Right hindlimb (tissue), 1 donor: ENCODE data around the gene TPPP3.
"Not testable (repeated sequence)": the region's sequence is repeated elsewhere in the genome, so short reads cannot be mapped to it uniquely, and the experiment has no call there.

Source experiments
- DNase-seq: peaks from one replicate; pipeline ENCODE4 v3.0.0-alpha.2; 2018

The TPPP3 gene

DNA sequence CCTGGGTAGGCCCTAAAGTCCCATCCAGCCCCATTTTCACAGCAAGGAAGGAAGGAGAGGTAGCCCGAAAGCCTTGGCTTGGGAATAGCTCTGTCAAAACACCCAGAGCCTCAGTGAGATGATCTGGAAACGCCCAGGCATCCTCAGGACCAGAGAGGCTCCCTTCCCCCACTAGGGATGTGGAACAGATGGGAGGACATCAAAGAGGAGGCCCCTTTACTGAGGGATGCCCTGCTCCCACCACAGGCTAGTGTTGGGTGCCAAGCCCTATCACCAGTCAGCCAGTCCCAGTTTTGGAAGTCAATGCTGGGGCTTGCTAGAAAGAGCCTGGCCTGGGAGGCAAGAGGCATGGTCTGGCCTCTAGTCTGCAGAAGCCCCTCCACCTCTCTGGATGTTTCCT lies 4.7 kb downstream of the TPPP3 start:
- DNase-seq = no peak

DNA sequence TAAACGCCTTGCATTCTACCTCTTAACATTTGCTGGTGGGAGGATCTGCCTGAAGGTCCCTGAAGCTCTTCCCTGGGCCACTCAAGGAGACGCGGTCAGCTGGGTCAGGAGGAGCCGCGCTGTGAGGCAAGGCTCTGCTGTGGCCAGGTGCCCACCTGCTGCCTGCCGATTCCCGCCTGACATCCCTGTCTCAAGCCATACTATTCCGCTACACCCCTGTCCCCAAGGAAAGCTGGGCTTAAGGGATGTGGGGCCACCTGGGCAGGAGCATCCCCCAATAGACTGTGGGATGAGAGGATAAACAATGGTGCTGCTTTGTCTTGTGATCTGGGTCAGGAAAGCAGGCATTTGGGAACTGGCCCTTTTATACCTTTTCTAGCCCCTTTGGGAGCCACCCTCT lies 5.1 kb downstream of the TPPP3 start:
- DNase-seq = no peak

DNA sequence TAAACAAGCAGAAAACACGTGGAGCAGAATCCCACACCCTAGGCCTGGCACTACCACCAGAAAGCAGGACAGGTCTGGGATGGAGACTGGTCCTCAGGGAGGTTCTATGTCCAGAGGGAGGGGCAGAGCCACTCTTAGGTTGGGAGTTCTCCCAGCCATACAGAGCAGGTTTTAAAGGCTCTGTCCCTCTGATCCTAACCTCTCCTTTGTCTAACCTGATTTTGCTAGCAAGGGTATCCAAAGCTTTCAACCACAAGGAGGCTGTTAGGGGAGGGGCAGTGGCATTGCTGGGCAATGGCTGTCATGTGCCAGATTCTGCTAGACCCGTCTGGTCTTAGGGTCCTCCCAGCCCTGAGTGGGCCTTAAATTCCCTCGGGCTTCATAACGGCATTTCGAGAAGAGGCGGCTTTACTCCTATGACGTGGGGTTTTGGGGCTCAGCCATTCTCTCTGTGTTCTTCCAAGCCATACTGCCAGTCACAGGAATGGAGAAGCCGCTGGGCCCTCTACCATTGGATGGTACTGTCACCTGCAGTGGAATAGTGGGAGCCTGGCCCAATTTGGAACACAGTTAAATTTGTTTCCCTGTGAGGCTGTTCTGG lies 5.7 kb downstream of the TPPP3 start:
- DNase-seq = no peak

DNA sequence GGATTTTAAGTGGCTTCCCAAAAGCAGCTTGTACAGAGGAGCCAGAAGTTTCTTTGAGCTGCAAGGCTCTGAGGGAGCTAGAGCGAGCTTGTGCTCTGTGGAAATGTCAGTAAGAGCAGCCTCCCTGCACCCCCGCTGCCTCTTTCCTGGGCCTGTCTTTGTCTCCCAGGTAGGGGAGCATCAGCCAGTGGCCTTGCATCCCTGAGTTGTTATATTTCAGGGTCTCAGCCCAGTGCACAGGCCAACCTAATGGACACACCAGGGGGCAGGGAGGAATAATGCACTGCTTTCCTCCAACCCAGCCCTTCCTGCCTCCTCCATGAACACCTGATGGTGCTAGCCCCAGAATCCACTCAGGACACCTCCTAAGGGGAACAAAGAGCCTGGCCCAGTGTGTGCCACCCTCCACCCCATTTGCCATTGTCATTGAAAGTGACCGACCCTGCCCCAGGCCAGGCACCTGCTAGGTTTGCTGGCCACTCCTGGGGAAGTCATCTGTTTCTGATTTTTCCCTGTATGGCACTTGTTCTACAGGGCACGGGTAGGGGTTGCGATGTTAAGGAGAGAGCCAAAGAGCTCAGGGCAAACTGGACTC lies 6.3 kb downstream of the TPPP3 start:
- no peak for DNase-seq

DNA sequence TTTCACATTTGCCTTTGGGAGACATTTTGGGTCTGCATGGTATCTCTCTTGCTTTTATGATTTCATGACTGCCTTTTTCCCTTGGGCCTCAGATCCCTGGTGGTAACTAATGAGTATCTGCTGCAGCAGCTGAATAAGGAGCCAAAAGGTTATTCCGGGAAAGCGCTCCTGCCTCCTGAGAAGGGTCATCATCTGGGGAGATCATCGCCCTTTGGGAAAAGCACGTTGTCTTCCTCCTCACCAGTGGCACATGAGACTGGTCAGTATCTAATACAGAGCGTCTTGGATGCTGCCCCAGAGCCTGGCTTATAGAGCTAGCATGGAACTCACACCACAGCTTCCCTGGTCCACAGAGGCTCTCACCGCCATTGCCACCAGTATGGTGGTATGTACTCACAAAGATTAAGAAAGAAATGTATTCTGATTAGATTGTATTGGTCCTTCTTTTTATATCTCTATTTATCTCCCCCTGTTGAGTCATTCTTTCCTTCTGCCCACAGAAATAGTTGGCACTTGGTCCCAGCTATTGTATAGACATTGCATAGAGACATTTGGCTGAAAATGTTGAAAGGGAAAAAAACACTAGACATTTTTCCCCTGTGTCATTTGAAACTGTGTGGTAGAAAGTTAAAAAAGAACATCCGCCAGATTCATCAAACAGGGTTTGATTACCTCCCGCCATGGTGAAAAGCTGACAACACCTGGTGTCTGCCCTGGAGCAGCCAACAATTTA lies 8.4 kb downstream of the TPPP3 start:
- no peak for DNase-seq

DNA sequence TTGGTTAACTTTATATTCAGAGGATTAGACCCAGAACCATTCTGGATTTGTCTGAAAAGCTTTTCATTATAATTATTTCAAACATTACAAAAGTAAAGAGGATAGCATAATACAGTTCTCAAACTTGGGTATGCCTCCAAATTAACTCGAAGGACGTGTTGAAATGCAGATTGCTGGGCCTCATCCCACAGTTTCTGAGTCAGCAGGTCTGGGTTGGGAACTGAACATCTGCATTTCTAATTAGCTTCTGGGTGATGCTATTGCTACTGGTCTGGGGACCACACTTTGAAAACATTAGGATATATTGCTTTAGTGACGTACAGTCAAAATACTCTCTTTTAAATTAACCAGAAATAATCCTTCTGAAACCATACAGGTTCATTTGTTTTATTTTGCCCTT lies 10.0 kb downstream of the TPPP3 start:
- DNase-seq = no peak

DNA sequence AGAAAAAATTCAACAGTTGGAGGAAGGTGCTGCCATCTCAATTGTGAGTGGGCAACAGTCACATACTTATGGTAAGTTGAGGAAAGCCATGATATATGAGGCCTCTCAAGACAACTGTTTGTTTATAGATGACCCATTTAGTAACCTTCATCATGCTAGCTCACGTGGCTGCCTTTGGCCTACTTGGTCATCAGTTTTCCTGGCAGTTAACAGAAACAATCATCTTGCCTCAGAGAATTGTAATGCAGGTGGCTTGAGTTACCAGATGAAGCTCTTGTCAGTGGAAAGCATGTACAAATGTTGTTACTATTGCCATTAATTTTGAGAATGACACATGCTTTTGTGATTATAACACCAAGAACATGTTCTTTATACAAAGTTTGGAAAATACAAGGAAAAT lies 14.7 kb downstream of the TPPP3 start:
- DNase-seq = no peak

DNA sequence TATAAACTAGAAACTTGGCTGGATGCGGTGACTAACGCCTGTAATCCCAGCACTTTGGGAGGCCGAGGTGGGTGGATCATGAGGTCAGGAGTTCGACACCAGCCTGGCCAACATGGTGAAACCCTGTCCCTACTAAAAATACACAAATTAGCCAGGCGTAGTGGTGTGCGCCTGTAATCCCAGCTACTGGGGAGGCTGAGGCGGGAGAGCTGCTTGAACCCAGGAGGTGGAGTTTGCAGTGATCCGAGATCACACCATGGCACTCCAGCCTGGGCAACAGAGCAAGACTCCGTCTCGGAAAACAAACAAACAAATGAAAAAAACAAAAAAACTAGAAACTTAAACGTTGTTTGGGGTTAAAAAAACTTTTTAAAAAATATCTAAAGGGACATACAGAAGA lies 17.3 kb downstream of the TPPP3 start:
- DNase-seq = not testable (repeated sequence)

DNA sequence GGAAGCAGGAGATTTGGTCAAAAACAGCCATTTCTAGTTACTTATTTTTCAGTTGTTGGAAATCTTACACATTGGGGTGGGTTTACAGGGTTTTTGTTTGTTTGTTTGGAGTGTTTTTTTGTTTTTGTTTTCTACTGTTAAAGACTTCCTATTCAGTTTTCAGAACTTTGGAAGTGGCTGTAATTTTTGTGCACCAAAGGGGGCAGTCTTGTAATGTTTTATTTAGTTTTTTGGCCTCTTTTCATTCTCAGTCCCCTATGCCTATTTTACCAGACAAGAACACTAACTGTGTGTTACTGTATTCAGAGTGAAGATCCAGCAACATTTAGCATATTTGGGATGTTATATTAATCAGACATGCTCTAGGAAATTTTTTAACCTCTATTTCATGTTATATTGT lies 20.6 kb downstream of the TPPP3 start:
- no peak for DNase-seq

DNA sequence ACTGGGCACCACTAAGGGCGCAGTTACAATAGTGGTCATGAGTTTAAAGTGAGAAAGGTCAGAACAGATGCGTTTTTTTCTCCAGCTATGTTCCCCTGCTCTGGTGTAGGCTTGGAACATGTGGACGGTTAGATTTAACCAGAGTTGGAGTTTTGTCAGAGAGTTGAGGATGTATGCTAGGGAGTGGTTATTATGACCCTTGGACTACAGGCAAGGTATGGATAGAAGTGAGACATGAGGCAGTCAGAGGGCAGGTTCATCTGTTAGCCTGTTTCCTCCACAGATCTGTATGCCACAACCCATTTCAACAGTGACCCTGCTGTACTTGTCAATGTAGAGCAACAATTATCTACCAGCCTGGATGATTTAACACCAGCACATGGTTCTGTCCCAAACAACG lies 22.6 kb downstream of the TPPP3 start:
- DNase-seq = no peak

DNA sequence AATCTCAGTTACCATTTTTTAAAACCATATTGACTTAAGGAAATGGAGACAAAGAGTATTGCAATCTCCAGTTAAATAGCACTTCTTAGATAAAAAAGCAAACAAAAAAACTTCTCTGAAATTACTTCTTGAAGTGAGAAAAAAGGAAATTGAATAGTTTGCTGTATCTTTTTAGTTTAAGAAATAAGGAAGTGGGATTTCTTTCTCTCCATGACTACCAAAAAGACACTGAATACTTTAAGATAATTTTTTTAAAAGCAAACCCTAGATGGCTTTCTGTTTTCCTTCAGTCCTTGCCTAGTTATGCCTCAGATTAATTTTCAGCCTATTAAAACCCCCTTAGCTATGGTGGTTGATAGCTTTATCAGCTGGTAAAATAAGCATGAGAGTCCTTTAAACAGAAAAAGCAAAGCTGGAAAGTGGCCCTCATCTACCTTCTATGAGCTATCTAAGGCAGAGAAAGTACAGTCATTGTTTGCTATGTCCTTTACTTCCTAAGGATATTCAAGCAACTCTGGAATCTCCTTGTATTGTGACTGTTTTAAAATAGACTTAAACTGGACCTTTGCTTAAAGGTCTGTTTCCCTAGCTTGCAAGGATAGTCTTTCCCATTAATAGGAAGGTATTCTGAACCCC lies 28.6 kb downstream of the TPPP3 start:
- DNase-seq = no peak

DNA sequence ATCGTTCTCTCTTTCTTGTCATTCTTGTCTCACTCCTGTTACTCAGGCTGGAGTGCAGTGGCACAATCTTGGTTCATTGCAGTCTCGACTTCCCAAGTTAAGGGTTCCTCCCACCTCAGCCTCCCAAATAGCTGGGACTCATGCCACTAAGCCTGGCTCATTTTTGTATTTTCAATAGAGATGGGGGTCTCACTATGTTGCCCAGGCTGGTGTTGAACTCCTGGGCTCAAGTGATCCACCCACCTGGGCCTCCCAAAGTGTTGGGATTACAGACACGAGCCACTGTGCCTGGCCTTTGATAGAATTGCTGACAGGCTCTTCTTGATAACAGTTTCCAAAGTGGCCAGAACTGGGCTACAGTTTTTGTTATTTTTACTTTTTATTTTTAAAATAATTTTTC lies 32.3 kb downstream of the TPPP3 start:
- no peak for DNase-seq

DNA sequence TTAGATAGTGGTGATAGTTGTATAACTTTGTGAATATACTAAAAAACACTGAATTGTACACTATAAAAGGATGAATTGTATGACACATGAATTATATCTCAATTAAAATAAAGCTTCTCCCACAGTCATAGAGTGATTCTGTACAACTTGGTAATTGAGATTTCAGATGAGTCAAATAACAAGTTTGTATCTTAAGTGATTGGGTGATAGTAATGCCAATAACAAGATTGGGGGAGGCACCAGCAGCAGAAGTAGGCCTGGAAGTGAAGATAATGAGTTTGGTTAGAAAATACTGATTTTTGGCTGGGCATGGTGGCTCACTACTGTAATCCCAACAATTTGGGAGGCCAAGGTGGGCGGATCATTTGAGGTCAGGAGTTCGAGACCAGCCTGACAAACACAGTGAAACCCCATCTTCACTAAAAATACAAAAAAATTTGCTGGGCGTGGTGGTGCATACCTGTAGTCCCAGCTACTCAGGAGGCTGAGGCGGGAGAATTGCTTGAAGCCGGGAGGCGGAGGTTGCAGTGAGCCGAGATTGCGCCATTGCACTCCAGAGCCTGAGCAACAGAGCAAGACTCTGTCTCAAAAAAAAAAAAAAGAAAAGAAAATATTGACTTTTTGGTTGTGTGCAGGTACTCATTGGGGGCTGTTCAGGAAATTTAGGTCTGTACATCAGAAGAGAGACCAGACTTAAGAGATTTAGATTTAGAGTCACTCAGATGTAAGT lies 33.6 kb downstream of the TPPP3 start:
- not testable (repeated sequence) for DNase-seq

DNA sequence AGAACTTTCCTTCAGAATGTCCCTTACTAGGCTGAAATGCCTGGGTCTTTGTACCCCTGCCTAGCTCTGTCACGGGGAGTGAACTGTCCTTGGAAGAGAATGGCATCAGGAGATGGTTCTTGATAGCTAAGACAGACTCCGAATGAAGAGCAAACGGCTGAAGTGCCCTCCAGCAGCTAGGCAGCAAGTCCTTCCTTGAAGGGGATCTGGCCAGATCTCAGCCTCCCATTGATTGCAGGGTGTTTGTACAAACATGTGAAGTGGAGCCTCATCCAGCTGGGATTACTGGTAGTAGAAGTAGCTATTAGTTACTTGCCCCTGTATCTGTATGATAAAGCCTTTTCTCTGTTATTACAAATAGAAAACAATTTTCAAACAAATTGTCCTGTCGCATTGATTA lies 35.7 kb downstream of the TPPP3 start:
- no peak for DNase-seq

DNA sequence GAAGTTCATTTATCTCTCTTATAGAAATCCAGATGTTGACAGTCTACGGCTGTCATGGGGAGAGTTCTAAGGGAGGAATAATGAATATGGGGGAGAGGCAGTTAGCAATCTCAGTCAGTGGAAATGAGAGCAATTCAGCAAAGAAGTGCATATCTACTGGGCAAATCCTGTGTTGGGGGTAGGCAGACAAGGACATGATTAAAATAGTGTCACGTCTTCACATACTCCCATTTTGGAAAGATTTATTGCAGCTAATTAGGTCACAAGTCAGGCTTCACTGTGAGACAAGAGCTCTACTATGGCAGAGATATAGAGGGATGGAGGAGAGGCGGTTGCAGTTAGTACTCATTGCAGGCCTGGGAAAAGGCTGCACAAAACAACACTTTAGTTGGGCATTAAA lies 36.9 kb downstream of the TPPP3 start:
- no peak for DNase-seq

DNA sequence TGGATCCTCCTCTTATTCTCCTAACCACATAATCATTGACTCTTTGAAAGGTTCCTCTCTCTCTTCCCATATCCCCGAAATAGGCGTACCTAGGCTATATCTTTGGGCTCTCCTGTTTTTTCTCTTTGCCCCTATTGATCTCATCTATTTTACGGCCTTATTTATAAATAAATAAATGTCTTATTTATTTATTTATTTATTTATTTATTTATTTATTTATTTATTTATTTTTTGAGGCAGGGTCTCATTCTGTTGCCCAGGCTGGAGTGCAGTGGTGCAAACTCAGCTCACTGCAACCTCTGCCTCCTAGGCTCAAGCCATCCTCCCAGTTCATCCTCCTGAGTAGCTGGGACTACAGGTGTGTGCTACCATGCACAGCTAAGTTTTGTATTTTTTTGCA lies 40.8 kb downstream of the TPPP3 start:
- not testable (repeated sequence) for DNase-seq

DNA sequence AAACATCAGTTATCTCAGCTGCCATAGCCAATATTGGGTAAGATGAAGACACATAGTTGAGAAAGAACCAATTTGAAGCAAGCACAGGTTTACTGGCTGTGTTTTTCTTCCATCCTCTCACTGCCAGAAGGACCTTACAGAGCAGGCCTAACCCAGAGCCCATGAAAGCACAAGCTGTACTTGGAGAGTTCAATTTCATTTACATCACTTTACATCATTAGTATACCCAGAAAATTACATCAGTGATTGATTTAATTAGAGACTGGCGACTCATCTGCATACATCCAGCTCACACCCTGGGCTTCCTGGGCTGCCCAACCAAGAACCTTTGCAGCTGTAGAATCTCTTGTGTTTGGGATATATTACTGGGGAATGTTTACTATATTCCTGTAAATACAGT lies 43.0 kb downstream of the TPPP3 start:
- DNase-seq = no peak

DNA sequence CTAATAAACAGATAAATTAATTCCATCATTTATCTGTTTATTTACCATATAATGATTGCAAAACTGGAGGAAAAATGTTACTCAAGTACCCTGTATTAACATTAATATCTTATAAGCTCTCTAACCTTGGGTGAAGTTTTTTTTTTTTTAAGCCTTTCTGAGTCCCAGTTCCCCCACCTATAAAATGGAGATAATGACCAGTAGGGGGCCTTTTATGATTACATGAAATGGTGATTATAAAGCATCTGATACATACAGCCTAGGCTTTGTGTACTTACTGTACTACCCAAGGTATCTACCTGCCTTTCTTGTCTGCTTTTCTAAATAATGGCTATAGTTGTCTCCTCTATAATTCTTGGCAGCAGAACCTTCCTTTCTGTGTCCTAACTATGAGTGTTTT lies 44.1 kb downstream of the TPPP3 start:
- DNase-seq = no peak

DNA sequence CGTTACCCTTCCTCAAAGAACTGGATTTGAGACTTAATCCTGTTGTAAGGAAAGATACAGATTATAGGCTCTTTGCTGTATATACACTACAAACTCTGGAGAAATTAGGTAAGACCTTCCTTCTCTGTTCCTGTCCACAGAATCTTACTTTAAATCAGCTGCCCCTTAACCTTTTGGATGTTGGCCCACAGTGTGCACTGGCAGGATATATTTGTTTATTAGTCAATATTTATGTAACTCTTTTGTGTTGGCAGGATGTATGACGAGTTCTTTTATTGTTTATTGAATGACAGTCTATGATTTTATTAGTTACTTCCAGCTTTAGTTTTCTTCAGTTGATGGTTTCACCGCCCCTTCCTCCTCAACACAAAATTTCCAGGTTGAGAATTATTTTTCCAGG lies 47.0 kb downstream of the TPPP3 start:
- DNase-seq = no peak

DNA sequence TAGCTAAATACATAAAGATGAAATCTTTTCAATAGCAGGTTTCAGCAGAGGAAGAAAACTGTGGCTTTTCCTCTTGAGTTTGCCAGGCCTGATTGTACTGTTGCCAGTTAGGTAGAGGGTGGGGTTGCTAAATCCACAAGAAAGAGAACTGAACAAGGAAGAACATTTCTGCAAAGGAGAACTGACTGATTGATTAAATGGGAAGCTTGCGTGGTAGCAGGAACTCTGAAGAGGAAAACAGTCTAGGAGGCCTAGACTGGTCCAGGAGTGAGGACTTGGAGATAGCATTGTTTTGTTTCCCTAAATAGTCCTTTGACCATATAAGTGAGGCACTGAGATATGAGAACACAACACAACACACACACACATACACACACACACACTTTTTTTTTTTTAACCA lies 47.9 kb downstream of the TPPP3 start:
- no peak for DNase-seq

DNA sequence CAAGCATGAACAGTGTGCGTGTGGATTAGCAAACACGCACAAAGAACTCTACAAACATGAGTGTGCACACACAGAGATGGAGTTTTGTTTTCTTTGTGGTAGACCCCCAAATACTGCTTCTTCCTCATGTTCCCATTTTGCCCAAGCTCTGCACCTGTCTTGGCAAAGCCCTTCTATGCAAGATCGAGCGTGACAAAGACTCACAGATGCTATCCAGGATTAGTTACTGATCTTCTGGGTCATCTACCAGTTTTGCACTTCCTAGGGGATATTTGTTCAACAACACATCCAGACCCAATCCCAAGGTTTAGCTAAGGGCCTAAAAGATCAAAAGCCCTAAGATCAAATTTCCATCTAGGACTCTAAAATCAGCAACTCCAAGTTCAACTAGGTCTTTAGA lies 50.7 kb downstream of the TPPP3 start:
- DNase-seq = no peak

DNA sequence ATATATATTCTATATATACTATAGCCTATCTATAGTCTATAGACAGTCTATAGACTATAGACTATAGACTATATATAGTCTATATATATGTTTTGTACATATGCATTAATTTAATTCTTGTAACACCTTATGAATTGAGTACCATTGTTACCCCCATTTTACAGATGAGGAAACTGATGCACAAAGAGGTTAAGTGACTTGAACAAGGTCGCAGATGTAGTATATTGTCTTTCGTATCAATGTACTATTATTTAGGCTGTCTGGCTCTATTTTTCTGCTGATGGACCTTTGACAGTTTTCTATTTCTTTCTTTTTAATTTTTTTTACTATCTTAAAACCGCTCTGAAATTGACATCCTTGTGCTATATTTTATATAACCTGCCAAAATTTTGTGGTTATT lies 52.0 kb downstream of the TPPP3 start:
- no peak for DNase-seq
